HEK293T (cell line): Measurements from ENCODE around the gene CNTRL.

ENCODE experiments used
- ELF4 ChIP-seq: fragments of 450-650 bp; IDR thresholded peaks from 2 replicates; pipeline ENCODE4 v1.6.1; 2017; ENCODE audit warnings: antibody characterized with exemption
- FOXA1 ChIP-seq: fragments of 450-650 bp; IDR thresholded peaks from 2 replicates; pipeline ENCODE4 v1.6.1; 2016; ENCODE audit warnings: mild to moderate bottlenecking
- FOXK2 ChIP-seq: fragments of 450-650 bp; IDR thresholded peaks from 2 replicates; pipeline ENCODE4 v1.6.1; 2016; ENCODE audit warnings: mild to moderate bottlenecking
- FOXM1 ChIP-seq: fragments of 450-650 bp; IDR thresholded peaks from 2 replicates; pipeline ENCODE4 v1.6.1; 2017; ENCODE audit warnings: mild to moderate bottlenecking, borderline replicate concordance
- HDGF ChIP-seq: fragments of 450-650 bp; IDR thresholded peaks from 2 replicates; pipeline ENCODE4 v1.6.1; 2017; ENCODE audit warnings: antibody characterized with exemption, borderline replicate concordance
- SP1 ChIP-seq: fragments of 450-650 bp; IDR thresholded peaks from 2 replicates; pipeline ENCODE4 v1.6.1; 2017
- SUZ12 ChIP-seq: fragments of 450-650 bp; IDR thresholded peaks from 2 replicates; pipeline ENCODE4 v1.6.1; 2016; ENCODE audit warnings: mild to moderate bottlenecking
- TARDBP ChIP-seq: fragments of 450-650 bp; IDR thresholded peaks from 2 replicates; pipeline ENCODE4 v1.6.1; 2016
- TF ChIP-seq, protein P1 (sequence below): fragments of 450-650 bp; IDR thresholded peaks from 2 replicates; pipeline ENCODE4 v1.6.1; 2016

DNA sequence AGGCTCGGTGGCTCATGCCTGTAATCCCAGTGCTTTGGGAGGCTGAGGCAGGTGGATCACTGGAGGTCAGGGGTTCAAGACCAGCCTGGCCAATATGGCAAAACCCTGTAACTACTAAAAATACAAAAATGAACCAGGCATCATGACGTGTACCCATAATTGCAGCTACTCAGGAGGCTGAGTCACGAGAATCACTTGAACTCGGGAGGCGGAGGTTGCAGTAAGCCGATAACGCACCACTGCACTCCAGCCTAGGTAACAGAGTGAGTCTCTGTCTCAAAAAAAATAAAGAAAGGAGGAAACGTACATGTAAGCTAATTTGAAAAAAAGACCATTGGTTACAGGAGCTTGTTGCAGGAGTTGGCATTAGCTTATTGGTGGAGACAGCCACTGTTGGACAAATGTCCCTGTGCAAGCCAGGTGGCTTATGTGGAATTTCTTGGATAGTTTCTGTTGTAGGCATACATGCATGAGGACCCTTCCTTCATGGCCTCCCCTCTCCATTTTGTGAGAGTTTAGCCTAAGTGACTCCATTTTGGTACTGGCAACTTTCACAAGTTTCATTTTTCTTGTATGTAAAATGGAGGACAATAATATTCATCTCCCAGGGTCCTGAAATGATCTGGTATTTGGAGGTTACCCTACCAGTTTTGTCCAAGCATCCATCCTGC, 143.7 kb downstream of the CNTRL start:
- TF ChIP-seq TARDBP, result no peak
- TF ChIP-seq FOXA1, result no peak
- no peak for TF ChIP-seq ELF4
- TF ChIP-seq, protein P1, sequence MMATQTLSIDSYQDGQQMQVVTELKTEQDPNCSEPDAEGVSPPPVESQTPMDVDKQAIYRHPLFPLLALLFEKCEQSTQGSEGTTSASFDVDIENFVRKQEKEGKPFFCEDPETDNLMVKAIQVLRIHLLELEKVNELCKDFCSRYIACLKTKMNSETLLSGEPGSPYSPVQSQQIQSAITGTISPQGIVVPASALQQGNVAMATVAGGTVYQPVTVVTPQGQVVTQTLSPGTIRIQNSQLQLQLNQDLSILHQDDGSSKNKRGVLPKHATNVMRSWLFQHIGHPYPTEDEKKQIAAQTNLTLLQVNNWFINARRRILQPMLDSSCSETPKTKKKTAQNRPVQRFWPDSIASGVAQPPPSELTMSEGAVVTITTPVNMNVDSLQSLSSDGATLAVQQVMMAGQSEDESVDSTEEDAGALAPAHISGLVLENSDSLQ, result no peak
- TF ChIP-seq FOXK2, result no peak
- TF ChIP-seq SP1, result no peak
- no peak for TF ChIP-seq FOXM1
- no peak for TF ChIP-seq SUZ12
- TF ChIP-seq HDGF, result no peak
